ENCODE measurements around the gene CCNL2. TPM values are rescaled to one million over a fixed set of nuclear protein-coding genes. Genes with fewer than 3 reads are reported as not detected.

CCNL2 gene
- polyA plus RNA-seq, 3 donors: 103 to 173 (median 106) TPM

DNA sequence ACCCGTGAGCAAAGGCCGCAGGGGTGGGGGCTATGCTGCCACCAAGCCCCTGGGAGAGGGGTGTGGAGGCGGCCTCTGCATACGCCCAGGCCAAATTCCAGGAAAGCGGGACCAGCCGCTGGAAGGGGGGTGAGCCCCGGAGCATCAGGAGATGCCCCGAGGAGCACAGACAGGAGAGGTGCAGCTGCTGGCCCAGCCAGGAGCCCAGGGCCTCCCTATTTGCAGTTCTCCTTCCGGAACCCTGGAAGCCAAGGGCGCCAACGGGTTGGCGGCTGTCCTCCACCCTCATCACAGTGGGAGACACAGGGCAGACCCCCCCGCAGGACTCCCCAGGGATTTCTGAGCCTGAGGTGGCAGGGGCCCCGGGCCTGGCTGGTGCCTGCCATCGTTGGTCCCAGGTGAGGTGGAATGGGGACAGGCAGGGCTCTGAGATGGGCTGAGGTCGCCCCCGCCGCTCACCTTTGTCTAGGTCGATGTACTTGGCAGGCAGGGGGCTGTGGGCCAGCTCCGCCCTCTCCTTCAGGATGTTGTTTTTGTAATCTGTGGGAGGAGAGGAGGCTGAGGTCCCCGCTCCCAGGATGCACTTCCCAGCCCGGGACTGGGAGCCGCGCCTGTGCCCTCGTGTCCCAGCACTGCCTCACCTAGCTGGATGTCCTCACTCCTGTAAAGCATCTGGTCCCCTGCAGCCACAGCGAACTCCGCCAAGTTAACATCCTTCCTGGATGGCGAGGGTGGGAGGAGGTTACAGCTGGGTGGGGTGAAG is 45.6 kb downstream of the CCNL2 start:
- 17 to 42% (median 33%) methylated on average over 28 of the region's 28 CpGs for WGBS, 3 donors
- no peak overlapping the region for H3K27ac ChIP-seq (ENCODE audit: low read depth, low read length)

DNA sequence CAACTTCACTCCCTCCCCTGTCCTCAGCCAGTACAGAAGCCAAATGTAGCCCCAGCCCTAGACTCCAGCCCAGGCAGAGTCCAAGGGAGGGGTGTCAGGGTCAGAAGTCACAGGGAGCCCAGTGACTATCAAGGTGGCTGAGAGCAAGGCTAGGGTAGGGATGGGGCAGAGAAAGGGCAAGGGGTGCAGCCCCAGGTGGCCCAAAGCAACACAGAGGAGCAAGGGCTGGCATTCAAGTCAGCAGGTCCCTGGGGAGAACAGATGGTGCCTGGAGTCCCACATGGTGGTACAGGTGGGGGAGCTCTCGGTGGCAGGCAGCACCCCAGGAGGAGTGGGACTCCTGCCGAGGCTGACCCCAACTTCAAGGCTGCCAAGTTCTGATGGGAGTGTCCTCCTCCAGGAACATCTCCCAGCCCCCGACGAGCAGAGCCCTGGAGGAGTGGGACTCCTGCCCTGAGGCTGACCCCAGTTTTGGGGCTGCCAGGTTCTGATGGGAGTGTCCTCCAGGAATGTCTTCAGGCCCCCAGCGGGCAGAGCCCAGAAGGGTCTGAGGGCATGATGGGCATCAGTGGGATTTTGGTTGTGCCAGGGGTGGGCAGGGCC is 46.2 kb downstream of the CCNL2 start:
- 25 to 30% (median 27%) methylated on average over 4 to 5 of the region's 5 CpGs for WGBS, 3 donors
- no peak overlapping the region for H3K27ac ChIP-seq (ENCODE audit: low read depth, low read length)

DNA sequence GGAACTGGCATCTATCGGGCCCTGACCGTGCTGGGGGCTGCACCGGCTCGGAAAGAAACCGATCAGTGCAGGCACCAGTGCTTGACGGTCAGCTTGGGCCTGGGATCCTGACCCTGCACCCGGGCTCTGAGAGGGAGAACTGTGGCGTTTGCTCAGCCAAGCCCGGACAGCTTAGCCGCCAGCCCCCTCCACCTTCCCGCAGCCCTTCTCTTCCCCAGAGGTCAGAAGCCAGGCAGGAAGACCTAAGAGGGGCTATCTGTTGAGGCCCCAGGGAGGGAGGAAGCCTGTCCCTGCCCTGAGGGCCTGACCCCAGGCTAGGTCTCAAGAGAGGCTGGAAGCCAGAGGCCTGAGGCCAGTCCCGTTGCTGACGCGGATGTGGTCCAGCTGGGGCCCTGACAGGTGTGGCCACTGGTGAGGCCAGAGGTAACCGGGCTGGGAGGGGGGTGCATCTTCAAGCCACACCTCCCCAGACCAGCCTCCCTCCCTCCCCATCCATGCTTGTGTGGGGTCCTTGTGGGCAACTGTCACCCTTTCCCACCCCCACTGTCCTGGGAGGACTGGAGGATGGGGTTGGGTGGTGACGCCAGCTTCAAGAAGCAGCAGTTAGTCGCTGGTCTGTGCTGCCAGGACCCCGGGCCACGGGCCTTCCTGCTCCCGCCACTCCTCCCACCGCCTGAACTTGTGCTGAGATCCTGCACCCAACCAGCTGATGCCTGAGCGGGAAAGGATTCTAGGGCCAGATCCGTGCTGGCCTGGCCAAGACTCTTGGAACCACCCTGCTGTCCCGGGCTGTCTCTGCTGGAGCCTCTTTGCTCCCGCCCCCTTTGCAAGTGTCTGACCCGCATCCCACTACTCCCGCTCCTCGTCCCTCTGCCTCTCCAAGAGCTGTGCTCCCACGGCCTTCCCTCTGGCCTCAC is 47.4 kb downstream of the CCNL2 start:
- peak overlapping the region; percentile 26 for H3K27ac ChIP-seq (ENCODE audit: low read depth, low read length)
- WGBS, 3 donors: 50 to 67% (median 54%) methylated on average over 25 to 29 of the region's 29 CpGs

DNA sequence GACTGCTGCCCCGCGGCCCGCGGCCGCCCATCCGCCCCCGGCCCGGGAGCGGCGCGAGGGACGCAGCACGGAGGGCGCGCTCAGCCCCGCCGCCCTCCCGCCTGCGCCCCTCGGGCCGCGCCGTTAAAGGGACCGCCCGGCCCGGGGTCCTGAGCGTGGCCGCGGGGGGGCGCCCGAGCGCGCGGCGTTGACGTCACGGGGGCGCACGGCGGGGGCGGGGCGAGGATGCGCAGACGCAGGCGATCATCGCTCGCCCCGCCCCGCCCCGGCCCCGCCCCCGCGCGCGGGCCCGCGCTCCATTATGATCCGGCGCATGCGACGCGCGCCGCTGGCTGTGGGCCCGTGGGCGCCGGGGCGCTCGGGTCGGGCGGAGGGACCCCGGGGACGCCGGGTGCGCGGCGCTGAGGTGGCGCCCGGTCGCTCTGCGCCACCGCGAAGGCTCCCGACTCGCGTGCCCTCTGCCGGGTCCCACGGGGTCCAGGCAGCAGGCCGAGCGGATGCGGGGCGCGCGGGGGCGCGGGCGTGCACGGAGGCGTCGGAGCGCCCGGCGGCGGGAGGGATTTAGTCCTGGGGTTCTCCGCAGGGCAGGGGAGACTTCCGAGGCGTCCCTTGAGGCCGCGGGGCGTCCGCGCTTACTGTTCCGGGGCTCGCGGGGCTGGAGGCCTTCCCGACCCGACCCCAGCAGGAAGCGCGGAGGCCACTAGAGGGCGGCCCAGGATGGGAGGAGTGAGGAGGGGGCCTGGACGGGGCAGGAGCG is 49.7 kb downstream of the CCNL2 start, which contains the start of gene DVL1:
Gene DVL1 (minus strand): TSS at position 163 of the 757 bp plus-strand sequence. CDS start 353 bp downstream, outside the sequence.
- no peak within 1 kb of the TSS for H3K27ac ChIP-seq (ENCODE audit: low read depth, low read length)
- 0% methylated on average over 67 to 119 of the region's 122 CpGs for WGBS, 3 donors

DNA sequence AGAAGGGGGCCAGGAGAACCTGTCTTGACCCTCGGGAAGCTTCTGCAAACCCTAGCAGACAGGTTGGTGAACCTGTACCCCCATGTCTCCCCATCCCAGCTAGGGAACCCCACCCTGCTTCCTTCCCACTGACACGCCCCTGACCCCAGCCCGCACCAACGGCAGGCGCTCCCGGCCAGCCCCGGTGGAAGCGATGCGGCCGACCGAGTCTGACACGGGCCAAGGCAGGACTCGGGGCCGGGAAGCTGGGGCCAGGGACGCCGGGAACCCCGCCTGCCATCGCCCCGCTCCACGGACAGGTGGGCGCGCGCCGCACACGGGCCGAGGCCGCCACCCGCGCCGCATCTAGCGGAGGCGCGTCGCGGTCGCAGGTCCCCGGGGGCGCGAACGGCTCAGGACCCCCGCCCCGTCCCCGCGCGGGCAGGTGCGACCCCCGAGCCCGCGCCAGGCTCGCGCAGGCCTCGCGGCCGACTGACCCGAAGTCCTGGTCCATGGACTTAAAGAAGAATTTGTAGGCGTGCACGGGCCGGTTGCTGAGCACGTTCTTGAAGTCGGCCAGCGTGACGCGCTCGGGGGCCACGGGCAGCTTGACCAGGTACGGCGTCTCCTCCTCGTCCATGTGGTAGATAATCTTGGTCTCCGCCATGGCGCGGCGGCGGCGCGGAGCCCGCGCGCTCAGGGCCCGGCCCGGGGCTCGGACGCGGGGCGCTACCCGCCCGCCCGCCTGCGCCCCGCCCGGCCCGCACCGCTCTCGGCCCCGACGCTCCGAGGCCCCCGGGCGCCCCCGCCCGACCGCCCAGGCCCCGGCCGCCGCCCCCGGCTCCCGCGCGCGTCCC is 50.5 kb downstream of the CCNL2 start:
- no peak overlapping the region for H3K27ac ChIP-seq (ENCODE audit: low read depth, low read length)
- 0 to 1% (median 0%) methylated on average over 80 to 109 of the region's 109 CpGs for WGBS, 3 donors

DNA sequence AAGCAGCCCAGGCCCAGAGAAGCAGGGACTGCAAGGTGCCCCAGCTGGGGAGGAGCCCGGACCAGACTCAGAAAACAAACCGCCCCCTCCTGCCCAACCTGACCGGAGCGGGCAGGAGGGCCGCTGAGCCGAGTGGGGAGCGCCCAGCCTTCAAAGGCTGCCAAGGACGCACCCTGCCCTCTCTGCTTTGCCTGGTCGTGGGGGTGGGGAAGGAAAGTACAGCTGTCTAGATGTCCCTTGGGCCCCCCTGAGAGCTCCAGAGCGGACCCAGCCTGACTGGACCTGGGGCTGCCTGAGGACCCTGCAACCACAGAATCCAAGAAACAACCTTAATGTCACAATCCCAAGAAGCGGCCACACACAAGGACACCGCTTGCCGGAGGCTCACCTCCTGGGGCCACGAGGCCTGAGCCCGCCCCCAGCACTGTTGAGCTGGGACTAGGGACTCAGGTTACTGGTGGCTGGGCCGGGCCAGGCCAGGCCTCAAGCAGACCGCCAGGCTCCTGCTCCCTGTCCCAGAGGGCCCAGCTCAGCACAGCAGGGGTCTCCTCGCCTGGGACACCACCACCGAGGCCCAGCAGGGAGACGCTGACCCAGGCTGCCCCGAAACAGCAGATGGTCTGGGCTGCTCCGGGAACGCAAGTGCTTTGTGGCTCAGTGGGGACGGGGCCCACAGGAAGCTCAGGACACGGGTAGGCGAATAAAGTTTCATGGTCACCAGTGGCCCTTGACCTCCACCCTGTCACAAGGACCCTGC is 51.3 kb downstream of the CCNL2 start:
- whole genome bisulfite sequencing, 3 donors: 14 to 44% (median 35%) methylated on average over 26 of the region's 26 CpGs
- no peak overlapping the region for H3K27ac ChIP-seq (ENCODE audit: low read depth, low read length)

DNA sequence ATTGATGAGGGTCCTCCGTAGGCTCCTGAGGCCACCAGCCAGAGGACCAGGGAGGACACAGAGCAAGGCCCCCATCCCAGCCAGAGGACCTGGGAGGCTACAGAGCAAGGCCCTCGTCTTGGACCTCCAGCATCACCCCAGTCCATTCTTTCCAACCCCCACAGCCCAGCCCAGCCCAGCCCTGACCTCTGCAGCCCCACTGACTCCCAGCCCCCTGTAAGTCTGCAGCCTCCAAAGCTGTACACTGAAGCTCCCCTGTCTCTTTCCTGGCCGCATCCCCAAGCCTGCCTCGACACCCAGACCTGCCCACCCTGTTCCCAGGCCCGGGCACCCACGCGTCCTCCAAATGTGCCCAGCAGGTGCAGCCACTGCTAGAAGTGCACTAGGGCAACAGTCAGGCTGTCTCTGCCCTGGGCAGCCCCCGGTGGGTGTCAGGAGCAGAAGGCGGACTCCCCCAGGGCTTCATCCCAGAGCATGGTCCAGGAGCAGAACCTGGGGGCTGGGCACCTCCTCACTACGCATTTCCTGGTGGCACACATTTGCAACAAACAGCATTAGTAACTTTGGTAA is 52.0 kb downstream of the CCNL2 start:
- no peak overlapping the region for H3K27ac ChIP-seq (ENCODE audit: low read depth, low read length)
- 51 to 86% (median 86%) methylated on average over 9 to 10 of the region's 10 CpGs for WGBS, 3 donors

DNA sequence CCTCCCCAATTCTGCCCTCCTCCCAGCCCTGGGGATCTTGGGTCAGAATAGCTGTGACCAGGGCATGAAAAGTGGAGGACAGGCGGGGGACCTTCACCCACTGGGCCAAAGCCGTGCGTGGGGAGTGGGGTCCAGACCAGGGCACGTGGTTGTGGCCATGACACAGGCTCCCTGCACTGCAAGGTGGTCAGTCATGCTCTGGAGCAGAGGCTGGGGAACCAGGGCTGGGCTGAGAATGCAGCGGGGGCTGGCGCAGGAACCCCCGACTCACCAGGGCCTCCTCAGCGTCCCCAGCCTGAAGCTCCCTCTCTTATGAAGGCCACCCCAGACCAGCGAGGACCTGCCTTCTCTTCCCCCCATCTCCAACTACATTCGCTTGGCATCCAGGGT is 52.6 kb downstream of the CCNL2 start:
- no peak overlapping the region for H3K27ac ChIP-seq (ENCODE audit: low read depth, low read length)
- 77 to 90% (median 89%) methylated on average over 10 of the region's 10 CpGs for WGBS, 3 donors

DNA sequence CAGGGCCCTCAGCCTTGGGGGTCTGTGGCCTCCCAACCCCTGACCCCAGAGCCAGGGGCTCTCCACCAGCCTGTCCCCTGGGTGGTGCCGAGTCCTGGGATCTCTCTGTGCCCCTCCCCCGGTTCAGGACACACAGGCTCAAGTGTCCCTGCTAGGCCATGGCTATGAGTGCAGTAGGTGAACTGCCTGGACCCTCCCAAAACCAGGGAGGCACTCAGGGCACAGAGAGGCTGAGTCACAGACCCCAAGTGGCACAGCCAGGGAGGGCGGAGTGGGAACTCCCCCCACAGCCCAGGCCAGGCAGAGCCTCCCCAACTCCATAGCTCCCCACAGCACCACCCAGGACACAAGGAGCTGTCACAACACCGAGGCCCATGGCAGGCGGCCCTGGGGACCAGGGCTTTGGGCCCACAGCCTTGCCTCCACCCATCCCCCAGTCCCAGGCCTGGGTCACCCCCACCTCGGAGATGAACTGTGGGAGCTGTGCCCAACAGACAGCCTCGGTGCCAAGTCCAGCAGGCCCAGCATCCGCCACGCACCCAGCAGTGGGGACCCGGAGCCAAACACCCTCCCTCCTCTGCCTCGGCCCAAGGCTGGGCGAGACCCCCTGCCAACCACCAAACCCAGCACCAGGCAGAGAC is 53.2 kb downstream of the CCNL2 start:
- no peak overlapping the region for H3K27ac ChIP-seq (ENCODE audit: low read depth, low read length)
- WGBS, 3 donors: 50 to 73% (median 65%) methylated on average over 11 to 12 of the region's 12 CpGs

DNA sequence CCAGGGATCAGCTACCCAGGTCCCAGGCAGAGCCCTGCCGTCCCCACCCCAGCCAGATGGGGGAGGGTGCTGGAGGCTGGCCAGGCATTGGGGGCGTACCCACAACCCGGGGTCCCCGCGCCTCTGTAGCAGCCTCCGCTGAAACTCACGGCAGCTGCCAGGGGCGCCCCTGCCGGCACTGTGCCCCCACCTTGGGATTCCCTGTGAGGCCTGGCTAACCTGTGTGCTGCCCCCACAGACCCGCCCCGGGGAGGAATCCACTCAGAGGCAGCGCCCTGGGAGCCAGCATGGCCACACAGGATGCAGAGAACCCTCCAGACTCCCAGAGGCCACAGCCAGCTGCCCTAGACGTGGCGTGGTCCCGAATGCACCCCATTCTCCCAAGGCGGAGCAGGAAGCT is 53.8 kb downstream of the CCNL2 start:
- no peak overlapping the region for H3K27ac ChIP-seq (ENCODE audit: low read depth, low read length)
- 66 to 71% (median 71%) methylated on average over 16 of the region's 16 CpGs for WGBS, 3 donors

DNA sequence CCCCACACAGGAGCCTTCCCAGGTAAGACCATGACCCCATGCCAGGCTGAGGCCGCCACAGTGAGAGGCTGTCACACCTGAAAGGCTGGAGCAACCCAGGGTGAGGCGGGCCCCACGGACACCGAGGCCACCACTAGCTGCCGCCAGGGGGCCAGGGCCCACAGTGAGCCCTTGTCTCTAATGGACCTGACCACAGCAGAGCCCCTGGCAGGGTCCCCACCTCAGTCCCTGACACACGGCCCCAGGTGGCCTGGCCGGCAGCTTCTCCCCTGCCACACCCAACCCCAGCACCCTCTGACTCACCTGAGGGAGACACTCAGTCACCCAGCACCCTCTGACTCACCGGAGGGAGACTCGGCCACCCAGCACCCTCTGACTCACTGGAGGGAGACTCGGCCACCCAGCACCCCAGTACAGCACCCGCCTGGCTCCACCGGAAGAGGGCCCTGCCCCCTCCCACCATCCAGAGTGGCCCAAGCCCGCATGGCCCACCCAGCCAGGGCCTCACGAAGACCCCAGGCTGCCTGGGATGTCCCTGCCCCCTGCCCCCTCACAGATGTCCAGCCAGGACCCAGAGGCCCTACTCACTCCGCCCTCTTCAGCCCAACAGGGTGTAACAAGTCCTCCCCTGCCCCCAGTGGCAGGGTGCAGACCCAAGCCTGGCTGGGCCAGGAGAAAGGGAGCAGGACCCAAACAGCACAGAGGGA is 54.3 kb downstream of the CCNL2 start:
- no peak overlapping the region for H3K27ac ChIP-seq (ENCODE audit: low read depth, low read length)
- WGBS, 3 donors: 62 to 79% (median 74%) methylated on average over 12 to 15 of the region's 15 CpGs

DNA sequence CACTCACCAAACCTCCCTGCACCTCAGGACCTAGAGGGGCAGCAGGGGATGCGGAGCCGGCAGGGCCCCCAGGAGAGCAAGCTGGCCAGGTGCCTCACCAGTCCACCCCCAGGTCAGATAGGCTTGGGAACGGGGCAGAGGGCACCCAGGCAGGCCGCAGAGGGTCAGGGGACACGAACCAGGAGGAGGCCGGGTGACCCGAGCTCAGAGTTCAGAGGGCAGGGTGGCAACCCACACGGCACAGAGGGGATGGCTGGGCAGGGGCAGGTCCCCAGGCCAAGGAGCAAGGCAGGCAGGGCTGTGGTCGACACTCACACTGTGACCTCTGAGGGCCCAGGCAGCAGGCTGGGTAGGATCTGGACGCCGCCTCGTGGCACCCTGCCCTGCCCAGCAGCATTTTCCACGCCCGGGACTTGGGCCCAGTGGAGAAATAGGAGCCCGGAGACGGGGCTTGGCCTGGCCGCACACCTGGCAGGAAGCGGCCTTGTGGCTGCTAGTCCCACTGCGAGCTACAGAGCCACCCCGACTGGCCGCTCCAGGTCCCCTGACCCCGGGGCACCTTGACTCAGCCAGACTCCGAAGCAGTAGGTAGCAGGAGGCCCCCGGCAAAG is 55.2 kb downstream of the CCNL2 start:
- H3K27ac ChIP-seq (ENCODE audit: low read depth, low read length): no peak overlapping the region
- 86 to 88% (median 88%) methylated on average over 20 to 24 of the region's 24 CpGs for WGBS, 3 donors

DNA sequence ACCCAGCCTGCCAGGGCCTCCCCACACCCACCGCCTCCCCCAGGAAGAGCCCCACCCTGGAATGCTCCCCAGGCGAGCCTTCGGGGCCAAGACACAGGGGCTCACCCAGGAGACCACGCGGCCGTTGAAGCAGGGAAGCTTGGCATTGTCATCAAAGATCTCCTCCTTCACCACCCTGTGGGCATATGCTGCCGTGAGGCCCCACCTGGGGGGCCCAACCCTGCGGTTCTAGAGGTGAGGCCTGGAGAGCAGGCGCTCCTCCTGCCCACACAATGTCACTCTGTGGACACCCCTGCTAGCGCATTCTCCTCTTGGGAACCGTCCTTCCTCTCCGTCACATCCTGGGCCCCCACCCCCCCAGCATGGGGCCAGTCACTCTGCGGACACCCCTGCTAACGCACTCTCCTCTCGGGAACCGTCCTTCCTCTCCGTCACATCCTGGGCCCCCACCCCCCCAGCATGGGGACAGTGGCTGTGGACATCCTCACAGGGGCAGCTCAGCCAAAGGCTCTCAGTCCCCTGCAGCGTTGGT is 56.5 kb downstream of the CCNL2 start:
- no peak overlapping the region for H3K27ac ChIP-seq (ENCODE audit: low read depth, low read length)
- WGBS, 3 donors: 75 to 85% (median 81%) methylated on average over 17 to 18 of the region's 18 CpGs

DNA sequence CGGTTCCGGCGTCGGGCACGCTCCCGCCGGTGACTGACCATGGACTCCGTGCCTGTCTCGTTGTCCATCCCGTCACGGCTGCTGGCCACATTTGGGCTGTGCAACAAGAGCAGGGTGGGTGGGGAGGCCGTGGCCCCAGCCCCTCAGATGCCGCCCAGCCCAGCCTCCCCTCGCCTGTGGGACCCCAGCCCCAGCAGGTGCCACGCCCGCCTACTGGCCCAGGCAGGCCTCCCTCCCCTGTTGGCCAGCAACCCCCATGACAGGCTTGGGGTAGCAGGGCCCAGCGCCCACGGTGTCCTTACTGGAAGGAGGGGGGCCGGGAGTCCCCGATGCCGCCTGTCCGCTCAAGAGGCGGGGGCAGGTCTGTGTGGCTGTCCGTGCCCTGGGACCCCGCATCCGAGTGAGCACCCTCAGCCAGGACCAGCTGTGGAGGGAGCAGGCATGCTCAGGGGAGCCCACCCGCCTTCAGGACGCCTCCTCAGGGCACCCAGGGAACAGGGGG is 57.0 kb downstream of the CCNL2 start:
- 90 to 97% (median 95%) methylated on average over 18 to 28 of the region's 28 CpGs for WGBS, 3 donors
- no peak overlapping the region for H3K27ac ChIP-seq (ENCODE audit: low read depth, low read length)

DNA sequence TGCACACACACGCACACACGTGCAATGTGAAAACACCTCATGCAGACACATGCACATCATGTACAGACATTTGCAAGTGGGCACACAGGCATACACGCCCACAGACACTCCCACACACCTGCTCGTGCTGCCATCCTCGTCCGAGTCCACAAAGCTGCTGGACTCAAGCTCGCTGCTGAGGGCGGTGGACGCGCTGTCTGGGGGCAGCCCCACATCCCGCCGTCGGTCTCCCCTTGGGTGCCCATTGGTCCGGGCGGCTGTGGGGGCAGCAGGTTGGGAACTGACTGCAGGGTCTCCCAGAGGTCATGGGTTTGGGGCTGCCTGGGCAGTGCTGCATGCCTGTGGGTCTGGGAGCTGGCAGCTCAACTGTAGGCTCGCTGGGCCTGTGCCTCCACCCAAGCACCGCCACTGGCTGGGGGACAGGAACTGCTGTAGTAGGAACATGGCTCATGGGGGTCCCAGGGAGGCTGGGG is 57.5 kb downstream of the CCNL2 start:
- 90 to 94% (median 93%) methylated on average over 17 of the region's 17 CpGs for WGBS, 3 donors
- H3K27ac ChIP-seq (ENCODE audit: low read depth, low read length): no peak overlapping the region

Data from adipose tissue (tissue), 3 donors.